HG03378 (cell line): ENCODE results near the gene KCNK10.
"Not testable (repeated sequence)": the region's sequence is repeated elsewhere in the genome, so short reads cannot be mapped to it uniquely, and the experiment has no call there.

Source experiments
- ATAC-seq: cut with Tn5 transposase; IDR thresholded peaks from one replicate; pipeline ENCODE4 v1.9.1; 2021; ENCODE audit warnings: mild to moderate bottlenecking, moderate library complexity; ENCODE audit not compliant: unreplicated experiment

Gene KCNK10

DNA sequence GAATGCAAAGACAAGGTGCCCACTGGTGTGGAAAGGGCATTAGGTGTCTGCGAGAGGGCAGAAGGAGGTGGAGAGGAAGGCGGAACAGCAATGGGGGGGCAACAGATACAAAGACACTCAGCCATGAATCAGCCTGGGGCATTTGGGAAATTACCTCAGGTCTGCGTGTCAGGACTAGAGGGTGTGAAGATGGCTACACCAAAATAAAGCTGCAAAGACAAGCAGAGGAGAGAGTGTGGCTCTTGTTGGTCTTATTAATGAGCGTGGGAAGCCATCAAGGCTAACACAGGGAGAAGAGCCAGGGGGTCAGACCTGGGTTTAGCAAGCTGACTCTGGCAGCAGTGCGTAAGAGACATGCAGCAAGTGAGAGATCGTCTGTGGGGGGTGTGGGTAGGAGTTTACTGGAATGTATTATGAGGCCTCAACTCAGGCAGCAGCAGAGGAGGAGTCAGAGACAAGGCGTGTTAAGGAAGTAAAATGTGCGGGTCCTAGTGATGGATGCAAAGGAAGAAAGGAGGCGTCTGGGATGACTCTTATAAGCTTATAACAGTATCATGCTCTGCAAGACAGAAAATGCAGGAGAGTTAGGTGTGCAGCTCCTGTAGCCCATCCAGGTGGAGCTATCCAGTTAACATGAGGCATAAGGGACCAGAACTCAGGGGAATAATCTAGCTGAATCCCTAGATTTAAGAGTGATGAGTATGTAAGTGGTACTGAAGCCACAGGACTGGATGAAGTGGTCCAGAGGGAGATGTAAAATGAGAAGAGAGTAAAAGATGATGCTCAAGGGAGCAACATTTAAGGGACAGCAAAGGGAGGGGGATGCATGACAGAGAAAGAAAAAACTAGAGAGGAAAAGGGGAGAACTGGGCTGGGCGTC is 50.4 kb downstream of the KCNK10 start:
- ATAC-seq: no peak

DNA sequence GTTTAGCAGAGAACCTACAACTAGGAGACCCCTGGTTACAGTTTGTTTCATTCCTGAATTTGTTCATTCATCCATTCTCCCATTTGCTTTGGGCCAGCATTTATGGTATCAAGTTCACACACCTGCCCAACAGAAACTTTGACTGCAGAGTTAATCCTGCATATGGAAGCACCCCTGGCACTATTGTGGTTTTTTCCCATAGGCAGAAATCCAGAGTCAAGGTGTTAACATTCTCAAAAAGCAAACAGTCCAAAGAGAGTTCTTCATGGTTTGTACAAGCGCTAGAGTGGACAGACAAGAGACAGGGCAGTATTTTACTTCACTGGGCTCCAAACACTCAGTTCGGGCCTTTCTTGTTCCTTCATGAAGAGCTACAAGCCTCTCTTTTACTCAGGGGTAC is 51.9 kb downstream of the KCNK10 start:
- ATAC-seq: no peak

DNA sequence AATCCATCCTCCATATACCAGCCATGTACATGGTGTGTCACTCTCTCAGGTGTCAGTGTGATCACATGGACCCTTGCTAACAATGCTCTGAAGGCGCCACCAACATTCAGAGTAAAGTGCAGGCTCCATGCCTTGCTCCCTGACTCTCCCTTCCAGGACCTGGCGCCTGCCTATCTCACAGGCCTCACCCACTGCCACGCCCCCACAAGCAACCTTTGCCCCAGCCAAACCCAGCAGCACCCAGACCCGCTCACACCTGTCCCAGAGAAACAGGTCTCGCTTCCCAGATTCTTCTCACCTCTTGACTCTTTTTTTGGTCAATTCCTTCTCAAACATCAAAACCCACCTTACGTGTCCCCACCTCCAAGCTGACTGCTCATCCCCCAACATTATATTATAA is 52.3 kb downstream of the KCNK10 start:
- ATAC-seq: no peak

DNA sequence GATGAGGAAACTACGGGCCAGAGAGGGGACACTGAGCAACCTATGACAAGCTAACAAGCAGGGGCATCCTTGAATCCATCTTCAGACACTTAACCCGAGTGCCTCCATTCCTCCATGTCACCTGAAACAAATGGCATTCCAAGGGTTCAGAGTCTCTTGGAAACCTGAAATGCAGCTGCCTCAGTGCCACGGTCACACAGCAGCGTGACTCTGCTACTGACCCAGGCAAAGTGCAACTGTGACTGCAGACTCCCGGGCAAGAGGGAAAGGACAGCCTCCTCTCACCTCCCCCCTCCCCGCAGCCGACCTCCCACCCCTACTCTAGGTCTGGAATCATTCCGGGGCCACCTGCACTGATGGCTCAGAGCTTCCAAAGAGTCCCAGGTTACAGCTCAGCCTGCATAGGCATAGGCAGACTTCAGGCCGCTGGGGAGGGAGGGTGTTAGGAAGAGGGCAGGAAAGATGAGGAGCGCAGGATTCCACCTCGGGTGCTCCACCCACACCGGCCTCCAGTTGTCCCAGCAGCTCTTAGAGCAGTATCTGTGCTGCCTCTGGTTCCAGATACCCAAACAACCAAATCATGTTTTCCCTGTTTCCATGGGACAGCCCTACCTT is 53.2 kb downstream of the KCNK10 start:
- no peak for ATAC-seq

DNA sequence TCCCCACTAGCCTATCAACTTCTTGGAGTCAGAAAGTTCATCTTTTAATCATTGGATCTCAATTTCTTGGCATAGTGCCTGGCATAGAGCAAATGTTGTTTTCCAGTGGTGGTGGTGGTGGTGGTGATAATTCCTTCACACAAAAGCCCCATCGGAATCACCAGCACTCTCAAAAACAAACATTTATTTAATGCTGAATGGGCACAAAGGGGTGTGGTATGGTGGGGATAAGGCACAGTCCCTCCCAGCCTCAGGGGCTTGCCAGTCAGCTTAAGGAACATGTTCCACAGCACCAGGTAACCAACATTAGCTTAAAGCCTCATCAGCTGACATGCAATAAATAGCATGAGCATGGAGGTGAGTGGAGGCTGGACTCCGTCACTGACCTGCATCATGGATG is 56.6 kb downstream of the KCNK10 start:
- ATAC-seq: no peak

DNA sequence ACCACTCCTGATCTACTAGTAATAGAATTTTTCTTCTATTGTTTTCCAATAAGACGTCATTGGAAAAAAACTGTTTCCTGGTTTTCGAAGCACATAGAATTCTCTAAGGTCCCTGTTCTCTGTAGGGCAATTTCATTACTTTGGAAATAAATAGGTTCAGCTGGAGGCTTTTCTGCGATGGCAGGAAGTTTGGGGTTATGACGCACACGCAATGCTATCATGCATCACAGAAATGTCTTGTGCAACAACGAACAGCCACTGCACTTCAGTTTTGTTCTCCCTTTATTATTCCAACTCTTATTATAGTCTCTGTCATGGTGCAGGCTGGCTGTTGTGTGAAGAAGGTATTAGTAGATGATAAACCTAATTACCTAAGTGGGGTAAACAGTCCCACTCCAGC is 59.0 kb downstream of the KCNK10 start:
- ATAC-seq: no peak

DNA sequence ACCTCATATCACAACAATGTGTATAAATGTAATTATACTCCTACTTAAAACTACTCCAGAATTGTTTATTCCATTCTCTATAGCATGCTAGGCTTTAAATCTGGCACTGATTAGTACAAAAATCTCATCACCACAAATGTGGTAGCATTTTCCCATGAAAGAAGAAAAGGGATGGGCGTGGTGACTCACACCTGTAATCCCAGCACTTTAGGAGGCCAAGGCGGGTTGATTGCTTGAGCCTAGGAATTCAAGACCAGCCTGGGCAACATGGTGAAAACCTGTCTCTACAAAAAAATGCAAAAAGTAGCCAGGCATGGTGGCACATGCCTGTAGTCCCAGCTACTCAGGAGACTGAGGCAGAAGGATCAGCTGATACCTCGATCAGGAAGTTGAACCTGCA is 61.8 kb downstream of the KCNK10 start:
- not testable (repeated sequence) for ATAC-seq

DNA sequence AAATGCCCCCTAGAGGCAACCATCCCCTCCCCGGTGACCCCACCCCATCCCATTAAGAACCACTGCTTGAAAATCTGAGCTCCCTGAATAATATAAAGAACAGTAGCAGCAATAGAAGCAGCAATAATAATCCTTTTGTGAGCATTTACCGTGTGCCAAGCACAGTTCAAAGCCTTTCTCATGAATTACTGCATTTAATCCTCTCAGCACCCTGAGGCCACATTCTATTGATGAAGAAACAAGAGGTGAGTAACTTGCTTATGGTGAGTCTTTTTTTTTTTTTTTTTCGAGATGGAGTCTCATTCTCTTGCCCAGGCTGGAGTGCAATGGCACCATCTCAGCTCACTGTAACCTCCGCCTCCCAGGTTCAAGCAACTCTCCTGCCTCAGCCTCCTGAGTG is 65.0 kb downstream of the KCNK10 start:
- no peak for ATAC-seq

DNA sequence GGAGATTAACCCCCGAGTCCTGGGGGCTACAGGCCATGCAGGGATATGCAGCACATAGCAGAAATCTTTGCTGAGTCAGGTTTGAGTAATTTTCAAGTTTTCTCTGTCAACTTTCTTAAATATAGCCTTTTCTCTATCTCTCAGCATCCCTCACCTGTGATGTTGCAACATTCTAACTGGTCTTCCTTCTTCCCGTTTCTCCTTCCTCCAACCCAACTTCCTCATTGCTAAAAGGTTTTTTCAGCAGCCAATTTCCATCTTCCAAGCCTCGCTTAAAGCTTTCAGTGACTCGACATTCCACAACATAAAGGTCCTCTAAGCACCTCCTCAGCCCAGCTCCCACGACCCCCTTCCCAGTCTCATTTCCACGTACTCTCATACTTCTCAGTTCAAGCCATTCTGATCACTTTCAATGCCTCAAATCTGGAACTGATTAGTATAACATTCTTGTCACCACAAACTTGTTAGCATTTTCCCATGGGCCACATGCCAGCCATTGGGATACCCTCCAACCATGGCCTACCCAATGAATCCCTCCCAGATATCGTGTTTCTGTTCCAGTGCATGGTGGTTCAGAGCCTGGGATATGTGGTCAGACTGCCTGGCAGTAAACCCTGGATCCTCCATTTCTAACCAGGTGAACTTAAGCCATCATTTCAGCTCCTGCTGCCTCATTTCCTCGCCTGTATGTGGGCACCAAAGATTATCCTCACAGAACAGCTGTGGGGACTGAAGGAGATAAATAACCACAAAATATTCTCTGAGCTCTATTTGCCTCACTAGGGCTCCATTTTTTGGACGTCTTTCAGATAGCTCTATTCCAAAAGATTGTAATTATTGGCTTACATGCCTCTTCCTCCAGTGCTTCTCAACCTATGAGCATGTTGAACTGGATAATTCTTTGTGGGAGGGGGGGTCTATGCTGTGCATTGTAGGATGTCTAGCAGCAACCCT is 65.8 kb downstream of the KCNK10 start:
- no peak for ATAC-seq

DNA sequence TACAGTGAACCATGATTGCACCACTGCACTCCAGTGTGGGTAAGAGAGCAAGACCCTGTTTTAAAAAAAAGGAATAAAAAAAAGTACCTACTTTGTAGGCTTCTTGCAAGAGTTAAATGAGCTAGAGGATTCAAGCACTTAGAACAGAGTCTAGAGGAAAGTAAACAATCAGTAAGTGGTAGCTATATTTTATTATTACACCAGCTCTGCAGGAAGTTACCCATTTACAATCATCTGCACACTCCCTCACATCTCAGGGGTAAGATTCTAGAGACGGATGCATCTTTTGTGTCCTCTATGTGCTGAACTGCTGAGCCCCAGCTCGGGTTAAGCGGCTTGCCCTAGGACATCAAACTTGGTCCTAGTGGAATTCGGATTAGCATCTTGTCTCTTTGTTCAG is 67.3 kb downstream of the KCNK10 start:
- ATAC-seq: no peak

DNA sequence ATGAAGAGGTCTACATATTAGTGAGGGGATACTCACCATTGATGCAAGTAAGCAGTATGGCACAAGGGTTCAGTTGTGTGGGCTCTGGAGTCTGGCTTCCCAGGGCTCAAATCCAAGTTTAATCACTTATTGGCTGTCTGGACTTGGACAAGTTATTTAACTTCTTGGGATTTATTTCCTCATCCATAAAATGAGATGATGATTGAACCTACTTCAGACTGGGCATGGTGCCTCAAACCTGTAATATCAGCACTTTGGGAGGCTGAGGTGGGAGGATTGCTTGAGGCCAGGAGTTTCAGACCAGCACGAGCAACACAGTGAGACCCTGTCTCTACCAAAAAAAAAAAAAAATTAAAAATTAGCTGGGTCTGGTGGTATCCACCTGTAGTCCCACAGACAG is 67.9 kb downstream of the KCNK10 start:
- no peak for ATAC-seq

DNA sequence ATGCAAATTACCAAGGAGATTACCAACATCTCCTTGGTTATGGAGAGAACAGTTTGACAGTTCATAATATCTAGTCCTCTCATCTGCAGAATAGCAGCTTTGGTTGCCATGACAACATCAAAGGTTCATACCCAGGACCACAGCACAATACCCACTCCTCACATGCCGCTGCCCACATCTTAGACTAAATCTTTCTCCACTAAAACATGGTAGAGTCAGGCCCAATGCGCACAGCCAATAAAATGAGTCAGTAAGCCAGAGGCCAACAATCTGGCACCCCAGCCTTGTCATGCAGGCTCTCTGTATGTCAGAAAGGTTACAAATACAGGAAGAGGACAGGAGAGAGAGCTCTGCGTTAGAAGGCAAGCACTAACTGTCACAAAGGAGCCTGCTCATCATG is 70.6 kb downstream of the KCNK10 start:
- no peak for ATAC-seq

DNA sequence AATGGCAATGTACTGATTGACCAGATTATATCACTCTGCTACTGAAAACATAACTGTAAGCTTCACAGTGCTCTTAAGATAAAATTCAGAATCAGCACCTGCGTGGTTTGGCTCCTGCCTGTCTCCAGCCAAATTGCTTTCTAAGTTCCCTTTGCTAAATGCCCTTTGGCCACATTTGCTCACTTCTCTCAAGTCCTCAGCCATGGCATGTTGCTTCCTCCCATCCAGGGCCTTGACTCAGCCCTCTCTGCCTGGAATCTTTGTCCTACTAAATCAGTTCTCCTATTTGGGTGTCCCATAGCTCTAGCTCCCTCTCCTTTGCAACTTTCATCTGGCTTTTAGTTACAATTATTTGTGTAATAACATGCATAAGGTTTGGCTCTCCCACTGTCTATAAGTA is 71.4 kb downstream of the KCNK10 start:
- no peak for ATAC-seq

DNA sequence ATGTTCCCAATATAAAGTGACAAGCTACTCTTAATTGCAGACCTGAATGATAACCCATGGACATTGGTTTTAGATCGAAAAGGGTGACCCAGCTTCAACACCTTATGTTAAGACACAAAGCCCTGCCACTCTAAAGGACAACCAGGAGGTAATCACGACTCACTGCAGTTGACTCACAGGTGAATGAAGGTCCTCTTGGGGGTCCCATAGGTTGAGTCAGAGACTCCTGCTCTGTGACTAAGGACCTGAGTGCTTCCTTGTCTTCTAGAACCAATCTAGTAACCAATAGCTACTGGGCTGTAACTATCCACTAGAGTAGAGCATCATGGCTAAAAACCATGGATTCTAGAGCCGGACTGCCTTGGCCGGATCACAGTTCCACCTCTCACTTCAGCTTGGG is 73.8 kb downstream of the KCNK10 start:
- ATAC-seq: no peak

DNA sequence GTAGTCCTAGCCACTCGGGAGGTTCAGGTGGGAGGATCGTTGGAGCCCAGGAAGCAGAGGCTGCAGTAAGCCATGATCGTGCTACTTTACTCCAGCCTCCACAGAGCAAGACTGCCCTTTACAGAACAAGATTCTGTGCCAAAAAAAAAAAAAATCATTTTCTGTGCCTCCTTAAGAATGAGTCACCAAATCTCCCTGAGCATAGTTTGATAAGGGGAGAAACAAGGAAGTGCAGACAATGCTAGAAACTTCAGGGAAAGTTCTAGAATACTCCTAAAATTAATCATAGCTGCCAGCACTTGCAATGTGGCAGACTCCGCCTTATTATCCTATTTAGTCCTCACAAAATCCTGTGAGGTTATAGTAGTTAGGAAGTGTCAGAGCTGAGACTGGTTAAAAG is 74.5 kb downstream of the KCNK10 start:
- ATAC-seq: no peak

DNA sequence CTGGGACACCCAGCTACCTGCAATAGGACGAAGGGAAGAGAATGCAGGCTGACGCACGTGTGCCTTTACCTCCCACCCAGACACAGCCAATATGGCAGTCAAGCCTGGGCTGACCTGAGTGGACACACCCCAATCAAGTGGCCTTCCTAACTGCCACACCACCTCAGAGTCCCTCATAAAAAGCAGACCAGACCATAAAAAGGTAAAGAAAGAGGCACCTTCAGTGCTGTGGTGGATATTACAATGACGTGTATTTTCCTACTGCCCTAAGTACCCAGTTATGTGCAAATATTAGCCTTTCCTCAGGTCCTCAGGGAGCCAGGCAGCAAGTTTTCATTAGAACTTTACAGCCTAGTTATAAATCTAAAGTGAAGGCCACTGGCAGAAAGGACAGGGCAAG is 75.8 kb downstream of the KCNK10 start:
- ATAC-seq: no peak

DNA sequence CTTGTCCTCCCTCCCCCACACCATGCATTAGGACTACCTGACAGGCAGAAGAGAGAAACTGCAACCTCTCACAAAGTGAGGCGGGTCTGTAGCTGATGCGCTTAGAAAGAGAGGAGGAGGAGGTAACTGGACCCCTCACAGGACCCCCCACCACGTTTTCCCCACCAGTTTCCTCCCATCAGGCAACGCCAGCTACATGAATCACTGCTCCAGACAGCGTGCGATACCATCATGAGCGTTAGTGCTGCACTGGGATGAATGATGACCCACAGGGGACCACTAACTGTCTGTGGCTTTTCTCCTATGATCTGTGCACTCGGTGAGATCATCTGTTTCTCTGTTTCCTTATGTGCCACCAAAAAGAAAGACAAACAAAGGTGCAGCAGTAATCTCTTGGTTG is 77.7 kb downstream of the KCNK10 start:
- ATAC-seq: no peak

DNA sequence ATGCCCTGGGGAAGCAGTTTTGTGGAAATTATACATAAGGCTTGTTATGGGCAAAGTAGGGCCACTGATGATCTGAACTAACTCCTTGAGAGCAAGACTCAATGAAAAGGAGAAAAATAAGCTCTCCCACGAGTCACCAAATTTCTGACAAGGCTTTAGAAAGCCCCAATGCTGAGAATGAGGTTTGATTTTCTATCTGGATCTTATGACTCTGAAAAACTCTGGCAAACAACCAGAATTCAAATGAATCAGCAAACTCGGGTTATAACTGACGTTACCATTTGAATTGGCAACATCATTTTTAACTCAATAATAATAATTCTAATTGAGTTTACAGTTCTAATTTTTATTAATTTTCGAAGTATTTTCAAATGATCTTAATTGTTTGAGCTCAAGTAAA is 79.1 kb downstream of the KCNK10 start:
- no peak for ATAC-seq

DNA sequence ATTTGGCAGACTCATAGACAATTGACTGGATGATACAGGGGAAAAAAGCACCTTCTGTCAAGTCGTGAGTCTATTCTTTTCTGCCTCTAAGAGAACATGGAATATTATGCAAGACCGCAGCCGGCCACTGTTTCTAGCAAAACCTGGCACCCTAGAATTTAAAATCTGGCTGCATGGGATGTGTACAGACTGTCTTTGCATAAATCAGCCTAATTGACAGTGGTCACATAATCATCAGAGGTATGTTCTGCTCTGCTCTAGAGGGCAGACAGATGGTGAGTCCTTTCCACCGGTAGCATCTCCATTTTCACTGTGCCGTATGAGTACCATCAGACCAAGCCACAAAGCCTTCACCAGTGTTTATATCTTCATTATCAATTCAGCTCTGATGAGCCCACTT is 80.6 kb downstream of the KCNK10 start:
- no peak for ATAC-seq

DNA sequence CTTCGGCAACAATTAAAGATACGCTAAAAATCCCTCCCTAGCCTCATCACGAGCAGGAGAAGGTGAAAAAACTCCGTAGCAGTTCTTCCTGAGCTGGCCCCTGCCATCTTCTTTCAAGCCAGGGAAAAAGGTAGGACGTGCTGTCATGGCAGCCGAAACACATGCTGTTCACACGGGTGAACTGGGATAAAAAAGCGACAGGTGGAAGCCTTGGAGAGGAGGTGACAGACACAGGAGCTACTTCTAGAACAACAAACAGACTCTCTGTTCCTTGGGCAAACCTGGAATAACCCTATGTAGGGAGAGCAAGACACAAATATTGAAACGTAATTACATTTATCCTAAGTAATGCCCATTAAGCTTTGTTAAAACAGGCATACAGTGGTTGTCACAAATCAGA is 81.3 kb downstream of the KCNK10 start:
- ATAC-seq: no peak

DNA sequence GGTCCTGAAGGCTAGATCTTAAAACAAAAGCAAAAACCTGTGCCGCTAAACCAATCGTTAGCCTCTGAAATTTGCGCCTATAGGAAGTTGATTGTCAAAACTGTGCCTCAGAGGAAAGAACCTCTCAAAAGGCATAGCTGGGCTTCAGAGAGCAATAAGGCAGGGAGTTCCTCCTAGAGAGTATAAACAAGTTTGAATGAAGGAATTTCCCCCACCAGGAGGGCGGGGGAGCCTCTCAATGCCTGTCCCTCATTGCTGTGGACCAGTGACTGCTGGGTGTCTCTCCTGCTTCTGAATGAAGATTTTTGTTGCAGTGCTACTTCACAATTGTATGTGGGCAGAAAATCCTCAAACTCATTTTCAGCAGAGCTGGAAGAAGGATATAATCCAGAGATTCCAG is 88.6 kb downstream of the KCNK10 start:
- ATAC-seq: no peak

DNA sequence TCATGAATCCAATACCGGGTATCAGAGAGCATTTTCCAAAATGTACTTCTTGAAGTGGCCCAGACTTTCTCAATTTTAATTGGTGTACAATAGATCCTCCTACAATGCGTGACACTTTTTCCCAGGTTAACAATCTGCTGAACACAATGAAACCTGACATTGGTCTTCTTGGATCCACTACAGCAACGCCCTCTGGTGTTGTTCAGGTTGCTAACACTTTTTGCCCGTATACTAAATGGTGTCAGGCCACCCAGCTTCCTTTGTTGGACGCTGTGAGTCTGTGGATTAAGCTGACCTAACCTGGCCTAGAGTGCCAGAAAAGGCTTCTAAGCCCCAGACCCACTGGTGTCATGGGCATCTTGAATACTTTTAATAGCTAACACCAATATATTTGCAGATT is 89.2 kb downstream of the KCNK10 start:
- ATAC-seq: no peak
